ENCODE data around the gene HOXB4. TPM values are rescaled to one million over a fixed set of nuclear protein-coding genes. Genes with fewer than 3 reads are reported as not detected.

HOXB4 gene
- total RNA-seq, 1 experiment from 2014 or later = 9.7 TPM

- peak overlapping the region; percentile 7 for H3K27ac ChIP-seq (ENCODE audit: low read depth, low read length, poor library complexity, severe bottlenecking)
- BruUV-seq (replicated peaks) = no TSS peak
- H3K9me3 ChIP-seq (ENCODE audit: low read depth, low read length, poor library complexity, severe bottlenecking) = no peaks in the 10 kb centered on the region
- peaks cover 69% of the 10 kb centered on the region for H3K4me1 ChIP-seq (ENCODE audit: insufficient read depth, low read length, poor library complexity, severe bottlenecking)
- H3K36me3 ChIP-seq (ENCODE audit: insufficient read depth, low read length, poor library complexity, severe bottlenecking) = no peaks in the 10 kb centered on the region
- peak; percentile 60 for DNase-seq (ENCODE audit: low spot score)
- no peak overlapping the region for H3K4me3 ChIP-seq (ENCODE audit: low read depth, low read length, poor library complexity, severe bottlenecking)
- TF ChIP-seq EZH2 (IDR thresholded peaks at IDR 0.05; ENCODE audit: borderline replicate concordance, low read depth, low read length, poor library complexity, severe bottlenecking) (no peak), CTCF (conservative IDR thresholded peaks at IDR 0.05; ENCODE audit: low read depth, low read length) (peak; percentile 39)
- H3K27me3 ChIP-seq (replicated peaks; ENCODE audit: insufficient read depth, low read depth, low read length, poor library complexity) = no peaks in the 10 kb centered on the region
- intact Hi-C loops (cut with micrococcal nuclease; ENCODE audit: unreplicated experiment) = no loop called here
- ChIA-PET CTCF (no interaction called here), POLR2A (ENCODE audit: low non-redundant PET) (interaction anchor here (0.6 kb wide), 1 partner anchor 30 kb away, joined by 3 read pairs; no protein-coding TSS in a partner anchor)
These were observed 16.0 kb downstream of the HOXB4 start for GRCh38 chr17:48561884-48562810.

- POLR2A ChIA-PET (ENCODE audit: low non-redundant PET) = interaction anchor here (0.6 kb wide), 1 partner anchor 14 kb away, joined by 3 read pairs; no protein-coding TSS in a partner anchor
- Histone ChIP-seq H3K9me3 (ENCODE audit: low read depth, low read length, poor library complexity, severe bottlenecking) (no peaks in the 10 kb centered on the region), H3K4me3 (ENCODE audit: low read depth, low read length, poor library complexity, severe bottlenecking) (no peak overlapping the region), H3K27ac (ENCODE audit: low read depth, low read length, poor library complexity, severe bottlenecking) (no peak overlapping the region), H3K4me1 (ENCODE audit: insufficient read depth, low read length, poor library complexity, severe bottlenecking) (peaks cover 65% of the 10 kb centered on the region), H3K27me3 (replicated peaks; ENCODE audit: insufficient read depth, low read depth, low read length, poor library complexity) (no peaks in the 10 kb centered on the region), H3K36me3 (ENCODE audit: insufficient read depth, low read length, poor library complexity, severe bottlenecking) (no peaks in the 10 kb centered on the region)
- BruUV-seq (replicated peaks) = no TSS peak
- DNase-seq (ENCODE audit: low spot score) = no peak
- CTCF ChIA-PET = no interaction called here
- TF ChIP-seq EZH2 (IDR thresholded peaks at IDR 0.05; ENCODE audit: borderline replicate concordance, low read depth, low read length, poor library complexity, severe bottlenecking) (no peak), CTCF (conservative IDR thresholded peaks at IDR 0.05; ENCODE audit: low read depth, low read length) (no peak)
- intact Hi-C loops (cut with micrococcal nuclease; ENCODE audit: unreplicated experiment) = no loop called here
These were observed 18.0 kb downstream of the HOXB4 start for GRCh38 chr17:48559840-48560817.

- Histone ChIP-seq H3K27ac (ENCODE audit: low read depth, low read length, poor library complexity, severe bottlenecking) (no peak overlapping the region), H3K4me1 (ENCODE audit: insufficient read depth, low read length, poor library complexity, severe bottlenecking) (peaks cover 63% of the 10 kb centered on the region), H3K27me3 (replicated peaks; ENCODE audit: insufficient read depth, low read depth, low read length, poor library complexity) (no peaks in the 10 kb centered on the region), H3K36me3 (ENCODE audit: insufficient read depth, low read length, poor library complexity, severe bottlenecking) (no peaks in the 10 kb centered on the region), H3K9me3 (ENCODE audit: low read depth, low read length, poor library complexity, severe bottlenecking) (no peaks in the 10 kb centered on the region), H3K4me3 (ENCODE audit: low read depth, low read length, poor library complexity, severe bottlenecking) (no peak overlapping the region)
- ChIA-PET CTCF (no interaction called here), POLR2A (ENCODE audit: low non-redundant PET) (no interaction called here)
- DNase-seq (ENCODE audit: low spot score) = no peak
- intact Hi-C loops (cut with micrococcal nuclease; ENCODE audit: unreplicated experiment) = no loop called here
- TF ChIP-seq CTCF (conservative IDR thresholded peaks at IDR 0.05; ENCODE audit: low read depth, low read length) (no peak), EZH2 (IDR thresholded peaks at IDR 0.05; ENCODE audit: borderline replicate concordance, low read depth, low read length, poor library complexity, severe bottlenecking) (no peak)
- BruUV-seq (replicated peaks) = no TSS peak
These were observed 18.9 kb downstream of the HOXB4 start for GRCh38 chr17:48559122-48559839.

All from A673 (cell line).